GM12865 (cell line): ENCODE measurements around the gene TRIOBP.

Experiments used
- DNase-seq: peaks from one replicate; pipeline ENCODE4 v3.0.0; 2010; ENCODE audit warnings: low read depth
- H3K4me3 ChIP-seq: 2 replicates; pipeline ENCODE4 v1.5.1; 2011; ENCODE audit warnings: mild to moderate bottlenecking, low read depth, low read length, control low read depth
- CTCF ChIP-seq: IDR thresholded peaks from 2 replicates; pipeline ENCODE4 v1.5.1; 2011; ENCODE audit warnings: low read length, control low read depth, low read depth, inconsistent platforms; ENCODE audit not compliant: insufficient read depth; ENCODE audit errors: missing control alignments

TRIOBP gene

GRCh38 chr22:37748659-37749058, 51.8 kb downstream of the TRIOBP start:
- no peak overlapping the region for H3K4me3 ChIP-seq
- TF ChIP-seq CTCF = no peak
- DNase-seq = no peak

- no peak overlapping the region for H3K4me3 ChIP-seq
- DNase-seq = no peak
- TF ChIP-seq CTCF = no peak
Observed at GRCh38 chr22:37749226-37749625, 52.4 kb downstream of the TRIOBP start.

- no peak for DNase-seq
- TF ChIP-seq CTCF = no peak
- no peak overlapping the region for H3K4me3 ChIP-seq
Observed at GRCh38 chr22:37749831-37750595, 53.2 kb downstream of the TRIOBP start.

GRCh38 chr22:37750596-37751162, 53.8 kb downstream of the TRIOBP start:
- DNase-seq = no peak
- H3K4me3 ChIP-seq = no peak overlapping the region
- TF ChIP-seq CTCF = no peak

- no peak overlapping the region for H3K4me3 ChIP-seq
- no peak for DNase-seq
- no peak for TF ChIP-seq CTCF
Observed at GRCh38 chr22:37751449-37752188, 54.8 kb downstream of the TRIOBP start.

- DNase-seq = no peak
- no peak for TF ChIP-seq CTCF
Observed at GRCh38 chr22:37752189-37753087, 55.6 kb downstream of the TRIOBP start.

More at GRCh38 chr22:37752189-37753087, 55.6 kb downstream of the TRIOBP start:
- no peak overlapping the region for H3K4me3 ChIP-seq
